ENCODE data around the gene TMEM269. TPM values are rescaled to one million over a fixed set of nuclear protein-coding genes. Genes with fewer than 3 reads are reported as not detected.

TMEM269 gene
- total RNA-seq, 2 experiments from 2014 or later, result 0.15 to 0.33 TPM

GRCh38 chr1:42741706-42742105 is 43.1 kb upstream of the TMEM269 start:
- no peaks in the 10 kb centered on the region for H3K9me3 Mint-ChIP-seq
- H3K27ac Mint-ChIP-seq, result no peak overlapping the region
- peaks cover 2% of the 10 kb centered on the region for H3K36me3 Mint-ChIP-seq
- intact Hi-C loops (cut with micrococcal nuclease), result no loop called here
- no peak for DNase-seq
- ChIA-PET CTCF (no interaction called here), POLR2A (no interaction called here)
- H3K4me3 Mint-ChIP-seq, result no peak overlapping the region
- peaks cover 5% of the 10 kb centered on the region for H3K4me1 Mint-ChIP-seq (ENCODE audit: low read depth)
- no peaks in the 10 kb centered on the region for H3K27me3 Mint-ChIP-seq

GRCh38 chr1:42742141-42742540 is 42.6 kb upstream of the TMEM269 start:
- ChIA-PET CTCF (no interaction called here), POLR2A (no interaction called here)

GRCh38 chr1:42742617-42743316 is 42.0 kb upstream of the TMEM269 start:
- CTCF ChIA-PET, result interaction anchor here (0.8 to 1.6 kb wide), 2 partner anchors 34 to 331 kb away, joined by 3 to 4 read pairs; no protein-coding TSS in a partner anchor
- POLR2A ChIA-PET, result no interaction called here
- no peak overlapping the region for H3K27ac Mint-ChIP-seq
- intact Hi-C loops (cut with micrococcal nuclease), result no loop called here
- H3K9me3 Mint-ChIP-seq, result no peaks in the 10 kb centered on the region
- H3K27me3 Mint-ChIP-seq, result no peaks in the 10 kb centered on the region
- no peaks in the 10 kb centered on the region for H3K4me1 Mint-ChIP-seq (ENCODE audit: low read depth)
- no peak overlapping the region for H3K4me3 Mint-ChIP-seq
- H3K36me3 Mint-ChIP-seq, result peaks cover 5% of the 10 kb centered on the region
- DNase-seq, result no peak

More at GRCh38 chr1:42742141-42742540, 42.6 kb upstream of the TMEM269 start:
- no peak overlapping the region for H3K27ac Mint-ChIP-seq
- no peaks in the 10 kb centered on the region for H3K27me3 Mint-ChIP-seq
- intact Hi-C loops (cut with micrococcal nuclease), result no loop called here
- H3K4me3 Mint-ChIP-seq, result no peak overlapping the region
- no peak for DNase-seq
- H3K4me1 Mint-ChIP-seq (ENCODE audit: low read depth), result peaks cover 2% of the 10 kb centered on the region
- peaks cover 5% of the 10 kb centered on the region for H3K36me3 Mint-ChIP-seq
- no peaks in the 10 kb centered on the region for H3K9me3 Mint-ChIP-seq

GRCh38 chr1:42743317-42744147 is 41.3 kb upstream of the TMEM269 start:
- POLR2A ChIA-PET, result no interaction called here
- H3K27me3 Mint-ChIP-seq, result no peaks in the 10 kb centered on the region
- H3K36me3 Mint-ChIP-seq, result peaks cover 9% of the 10 kb centered on the region
- no peaks in the 10 kb centered on the region for H3K9me3 Mint-ChIP-seq
- DNase-seq, result no peak
- CTCF ChIA-PET, result interaction anchor here (0.8 to 1.6 kb wide), 2 partner anchors 33 to 330 kb away, joined by 3 to 4 read pairs; no protein-coding TSS in a partner anchor
- H3K4me3 Mint-ChIP-seq, result no peak overlapping the region
- no peak overlapping the region for H3K27ac Mint-ChIP-seq
- intact Hi-C loops (cut with micrococcal nuclease), result no loop called here
- no peaks in the 10 kb centered on the region for H3K4me1 Mint-ChIP-seq (ENCODE audit: low read depth)

GRCh38 chr1:42744148-42744413 is 40.7 kb upstream of the TMEM269 start:
- H3K9me3 Mint-ChIP-seq, result no peaks in the 10 kb centered on the region
- CTCF ChIA-PET, result interaction anchor here (1.6 kb wide), 1 partner anchor 329 kb away, joined by 3 read pairs; no protein-coding TSS in a partner anchor
- POLR2A ChIA-PET, result no interaction called here
- H3K4me1 Mint-ChIP-seq (ENCODE audit: low read depth), result no peaks in the 10 kb centered on the region
- H3K36me3 Mint-ChIP-seq, result peaks cover 11% of the 10 kb centered on the region
- intact Hi-C loops (cut with micrococcal nuclease), result no loop called here
- no peak overlapping the region for H3K27ac Mint-ChIP-seq
- DNase-seq, result no peak
- no peak overlapping the region for H3K4me3 Mint-ChIP-seq
- H3K27me3 Mint-ChIP-seq, result no peaks in the 10 kb centered on the region

- no peaks in the 10 kb centered on the region for H3K27me3 Mint-ChIP-seq
- H3K9me3 Mint-ChIP-seq, result no peaks in the 10 kb centered on the region
- ChIA-PET POLR2A (no interaction called here), CTCF (interaction anchor here (0.7 to 4.9 kb wide), 6 partner anchors 9 to 328 kb away, joined by 3 to 30 read pairs (median 6); no protein-coding TSS in a partner anchor)
- peaks cover 24% of the 10 kb centered on the region for H3K36me3 Mint-ChIP-seq
- H3K27ac Mint-ChIP-seq, result no peak overlapping the region
- H3K4me1 Mint-ChIP-seq (ENCODE audit: low read depth), result no peaks in the 10 kb centered on the region
- DNase-seq, result no peak
- no peak overlapping the region for H3K4me3 Mint-ChIP-seq
- intact Hi-C loops (cut with micrococcal nuclease), result loop anchor here (5.0 kb wide), 1 partner anchor 169 kb away; no protein-coding TSS in a partner anchor
These were observed 38.9 kb upstream of the TMEM269 start for GRCh38 chr1:42745851-42746250.

GRCh38 chr1:42746436-42747105 is 38.2 kb upstream of the TMEM269 start:
- ChIA-PET CTCF (interaction anchor here (0.9 to 4.9 kb wide), 7 partner anchors 9 to 172 kb away, joined by 3 to 30 read pairs (median 6); no protein-coding TSS in a partner anchor), POLR2A (no interaction called here)
- DNase-seq, result no peak
- H3K4me3 Mint-ChIP-seq, result no peak overlapping the region
- H3K36me3 Mint-ChIP-seq, result peaks cover 25% of the 10 kb centered on the region
- no peaks in the 10 kb centered on the region for H3K9me3 Mint-ChIP-seq
- H3K27ac Mint-ChIP-seq, result no peak overlapping the region
- H3K27me3 Mint-ChIP-seq, result no peaks in the 10 kb centered on the region
- intact Hi-C loops (cut with micrococcal nuclease), result loop anchor here (5.0 kb wide), 1 partner anchor 169 kb away; no protein-coding TSS in a partner anchor
- no peaks in the 10 kb centered on the region for H3K4me1 Mint-ChIP-seq (ENCODE audit: low read depth)

- ChIA-PET POLR2A (no interaction called here), CTCF (interaction anchor here (0.9 to 4.9 kb wide), 6 partner anchors 8 to 170 kb away, joined by 3 to 30 read pairs (median 6); no protein-coding TSS in a partner anchor)
- Mint-ChIP-seq H3K27me3 (no peaks in the 10 kb centered on the region), H3K36me3 (peaks cover 30% of the 10 kb centered on the region), H3K4me1 (ENCODE audit: low read depth) (no peaks in the 10 kb centered on the region), H3K9me3 (no peaks in the 10 kb centered on the region), H3K27ac (no peak overlapping the region), H3K4me3 (no peak overlapping the region)
- intact Hi-C loops (cut with micrococcal nuclease), result loop anchor here (5.0 kb wide), 1 partner anchor 170 kb away; no protein-coding TSS in a partner anchor
- peak; percentile 47 for DNase-seq
These were observed 37.7 kb upstream of the TMEM269 start for GRCh38 chr1:42747125-42747524.

- CTCF ChIA-PET, result interaction anchor here (0.6 to 4.9 kb wide), 3 partner anchors 10 to 171 kb away, joined by 3 to 30 read pairs (median 12); no protein-coding TSS in a partner anchor
These were observed 36.8 kb upstream of the TMEM269 start for GRCh38 chr1:42748021-42748420.

GRCh38 chr1:42748461-42749410 is 36.1 kb upstream of the TMEM269 start:
- Mint-ChIP-seq H3K4me3 (no peak overlapping the region), H3K4me1 (ENCODE audit: low read depth) (no peaks in the 10 kb centered on the region), H3K27ac (no peak overlapping the region), H3K9me3 (no peaks in the 10 kb centered on the region), H3K36me3 (peaks cover 38% of the 10 kb centered on the region), H3K27me3 (no peaks in the 10 kb centered on the region)
- intact Hi-C loops (cut with micrococcal nuclease), result loop anchor here (5.0 kb wide), 1 partner anchor 171 kb away; no protein-coding TSS in a partner anchor
- POLR2A ChIA-PET, result interaction anchor here (1.0 kb wide), 1 partner anchor 18 kb away, joined by 3 read pairs; the partner anchor contains the start of genes C1orf50 and P3H1
- DNase-seq, result no peak
- CTCF ChIA-PET, result interaction anchor here (0.8 to 4.9 kb wide), 4 partner anchors 8 to 171 kb away, joined by 3 to 30 read pairs (median 8); no protein-coding TSS in a partner anchor

More at GRCh38 chr1:42748021-42748420, 36.8 kb upstream of the TMEM269 start:
- intact Hi-C loops (cut with micrococcal nuclease), result loop anchor here (5.0 kb wide), 1 partner anchor 171 kb away; no protein-coding TSS in a partner anchor
- no peaks in the 10 kb centered on the region for H3K27me3 Mint-ChIP-seq
- no peak overlapping the region for H3K27ac Mint-ChIP-seq
- no peaks in the 10 kb centered on the region for H3K4me1 Mint-ChIP-seq (ENCODE audit: low read depth)
- H3K36me3 Mint-ChIP-seq, result peaks cover 38% of the 10 kb centered on the region
- H3K9me3 Mint-ChIP-seq, result no peaks in the 10 kb centered on the region
- POLR2A ChIA-PET, result interaction anchor here (1.0 kb wide), 1 partner anchor 19 kb away, joined by 3 read pairs; the partner anchor contains the start of genes C1orf50 and P3H1
- no peak for DNase-seq
- H3K4me3 Mint-ChIP-seq, result no peak overlapping the region

- intact Hi-C loops (cut with micrococcal nuclease), result no loop called here
- no peaks in the 10 kb centered on the region for H3K9me3 Mint-ChIP-seq
- H3K4me3 Mint-ChIP-seq, result no peak overlapping the region
- ChIA-PET CTCF (interaction anchor here (1.6 kb wide), 1 partner anchor 9 kb away, joined by 4 read pairs; no protein-coding TSS in a partner anchor), POLR2A (no interaction called here)
- peaks cover 47% of the 10 kb centered on the region for H3K36me3 Mint-ChIP-seq
- H3K27ac Mint-ChIP-seq, result no peak overlapping the region
- H3K27me3 Mint-ChIP-seq, result no peaks in the 10 kb centered on the region
- H3K4me1 Mint-ChIP-seq (ENCODE audit: low read depth), result no peaks in the 10 kb centered on the region
- no peak for DNase-seq
These were observed 34.8 kb upstream of the TMEM269 start for GRCh38 chr1:42750041-42750440.
